A549 (cell line): ENCODE results near the gene GRID2. TPM values are rescaled to one million over a fixed set of nuclear protein-coding genes. Genes with fewer than 3 reads are reported as not detected.

ENCODE experiments used
- ATAC-seq, 2 experiments: fragments of 200-7000 bp in 1 of 2; fragments of >200 bp in 1 of 2; cut with Nextera tagmentation in 1 of 2; cut with Tn5 transposase in 1 of 2; 3 replicates each; pipeline versions ENCODE4 v1.8.0 to v1.9.1; 2018 to 2020; ENCODE audit warnings: mild to moderate bottlenecking in 1 of 2, moderate library complexity in 1 of 2
- CTCF ChIA-PET: fragments of 300-600 bp; sonication (Branson Sonifier 250); formaldehyde crosslinking; extraction: SDS; loops from one replicate; lab custom pipeline; 2021; ENCODE audit warnings: antibody characterized with exemption, inconsistent platforms; lab: Yijun Ruan, JAX
- POLR2A ChIA-PET: fragments of 350-600 bp; formaldehyde crosslinking; extraction: SDS; loops from one replicate; lab custom pipeline; 2021; ENCODE audit warnings: antibody characterized with exemption, inconsistent platforms; lab: Yijun Ruan, JAX
- DNase-seq, 2 experiments: peaks; one replicate each; pipeline versions ENCODE4 v3.0.0 to v3.0.0-alpha.2; 2011 to 2016; ENCODE audit warnings: low read depth in 1 of 2, low spot score in 1 of 2
- FAIRE-seq: peaks from 2 replicates; lab custom pipeline; 2011; peaks lifted over from hg19 to GRCh38; lab: Jason Lieb, UNC
- H3K27ac ChIP-seq, 2 experiments: fragments of >200 bp; sonication (Bioruptor Twin); formaldehyde crosslinking; 3 replicates each; pipeline ENCODE4 v1.5.1; 2016 to 2017
- H3K4me1 ChIP-seq: fragments of >200 bp; sonication (Bioruptor Twin); formaldehyde crosslinking; 3 replicates; pipeline ENCODE4 v1.6.1; 2016
- H3K4me2 ChIP-seq: fragments of >200 bp; sonication (Bioruptor Twin); formaldehyde crosslinking; 3 replicates; pipeline ENCODE4 v1.6.1; 2016
- H3K4me3 ChIP-seq: fragments of >200 bp; sonication (Bioruptor Twin); formaldehyde crosslinking; 3 replicates; pipeline ENCODE4 v1.5.1; 2016
- H3K9me3 ChIP-seq: fragments of >200 bp; sonication (Bioruptor Twin); formaldehyde crosslinking; 3 replicates; pipeline ENCODE4 v1.6.1; 2016
- CHD4 ChIP-seq: fragments of 200-600 bp; sonication (generic); IDR thresholded peaks from 2 replicates; pipeline ENCODE4 v1.6.1; 2016; ENCODE audit warnings: antibody characterized with exemption, mild to moderate bottlenecking, borderline replicate concordance
- ESRRA ChIP-seq: fragments of 150-350 bp; IDR thresholded peaks from 2 replicates; pipeline ENCODE4 v1.6.1; 2014; ENCODE audit warnings: mild to moderate bottlenecking, low read length, borderline replicate concordance
- FOSB ChIP-seq: fragments of 250-450 bp; sonication (Bioruptor Pico); IDR thresholded peaks from 2 replicates; pipeline ENCODE4 v1.5.0; 2020; ENCODE audit warnings: mild to moderate bottlenecking, moderate library complexity
- FOSL2 ChIP-seq, 2 experiments: fragments of 450-650 bp in 1 of 2; fragments of >200 bp in 1 of 2; sonication (Bioruptor Twin) in 1 of 2; formaldehyde crosslinking; IDR thresholded peaks; 2 replicates each; pipeline versions ENCODE4 v1.5.0 to v1.6.1; 2016 to 2020; ENCODE audit warnings: mild to moderate bottlenecking in 1 of 2, moderate library complexity in 1 of 2
- FOXS1 ChIP-seq: fragments of 250-450 bp; sonication (Bioruptor Pico); IDR thresholded peaks from 2 replicates; pipeline ENCODE4 v1.5.0; 2020; ENCODE audit warnings: mild to moderate bottlenecking, moderate library complexity
- HEYL ChIP-seq: fragments of 250-450 bp; sonication (Bioruptor Pico); IDR thresholded peaks from 2 replicates; pipeline ENCODE4 v1.8.0; 2021; ENCODE audit warnings: mild to moderate bottlenecking, moderate library complexity
- HOXB13 ChIP-seq: fragments of 250-450 bp; sonication (Bioruptor Pico); IDR thresholded peaks from 2 replicates; pipeline ENCODE4 v1.5.0; 2020; ENCODE audit warnings: low read depth, mild to moderate bottlenecking, moderate library complexity
- KDM5A ChIP-seq: fragments of 200-600 bp; sonication (generic); IDR thresholded peaks from 2 replicates; pipeline ENCODE4 v1.6.1; 2016; ENCODE audit warnings: antibody characterized with exemption, mild to moderate bottlenecking
- MAFK ChIP-seq: fragments of 450-650 bp; IDR thresholded peaks from 2 replicates; pipeline ENCODE4 v1.6.1; 2014; ENCODE audit not compliant: partially characterized antibody
- MAZ ChIP-seq: fragments of 150-350 bp; IDR thresholded peaks from 2 replicates; pipeline ENCODE4 v1.6.1; 2014; ENCODE audit warnings: antibody characterized with exemption, low read depth, low read length, borderline replicate concordance
- PHF8 ChIP-seq: fragments of 200-600 bp; sonication (generic); IDR thresholded peaks from 2 replicates; pipeline ENCODE4 v1.6.1; 2016; ENCODE audit warnings: low read depth, mild to moderate bottlenecking, antibody characterized with exemption, moderate library complexity, borderline replicate concordance
- RCOR1 ChIP-seq: fragments of 150-350 bp; IDR thresholded peaks from 2 replicates; pipeline ENCODE4 v1.6.1; 2014; ENCODE audit warnings: antibody characterized with exemption, low read length, low read depth
- TP53 ChIP-seq: fragments of 250-450 bp; sonication (Bioruptor Pico); IDR thresholded peaks from 2 replicates; pipeline ENCODE4 v1.5.0; 2021; ENCODE audit warnings: mild to moderate bottlenecking, moderate library complexity
- USF2 ChIP-seq: fragments of 450-650 bp; IDR thresholded peaks from 2 replicates; pipeline ENCODE4 v1.6.1; 2014; ENCODE audit warnings: antibody characterized with exemption
- ZSCAN20 ChIP-seq: fragments of 250-450 bp; sonication (Bioruptor Pico); IDR thresholded peaks from 2 replicates; pipeline ENCODE4 v1.8.0; 2022; ENCODE audit warnings: mild to moderate bottlenecking, moderate library complexity
- WGBS: methylation state at CpG from one replicate; pipeline ENCODE4 v1.1.6; 2017; ENCODE audit errors: missing lambda C conversion rate; 5-methylcytosine and 5-hydroxymethylcytosine counted together
- polyA plus RNA-seq, 4 experiments: library from polyadenylated mRNA; depleted of rRNA in 3 of 4; stranded (reverse); fragments of >200 nt; fragmentation: RNase III in 1 of 4; extraction: RNeasy Plus Mini Kit Qiagen cat#74134 plus additional on column Dnase treatment in 1 of 4; gene quantifications; 2 replicates in 3 of 4; 3 replicates in 1 of 4; pipeline ENCODE4 v1.2.3, GENCODE V29; 2011 to 2017
- TF ChIP-seq, protein P1 (sequence below): fragments of >200 bp; sonication (Bioruptor Twin); formaldehyde crosslinking; IDR thresholded peaks from 3 replicates; pipeline ENCODE4 v1.5.1; 2016
- TF ChIP-seq, protein P2 (sequence below): fragments of >200 bp; sonication (Bioruptor Twin); formaldehyde crosslinking; IDR thresholded peaks from 2 replicates; pipeline ENCODE4 v1.6.1; 2016
- TF ChIP-seq, protein P3 (sequence below): IDR thresholded peaks from 2 replicates; pipeline ENCODE4 v1.6.1; 2012; ENCODE audit warnings: low read depth, borderline replicate concordance

Gene GRID2
- polyA plus RNA-seq, 2 of the 4 experiments (the other 2 are of a cell fraction) = not detected

DNA sequence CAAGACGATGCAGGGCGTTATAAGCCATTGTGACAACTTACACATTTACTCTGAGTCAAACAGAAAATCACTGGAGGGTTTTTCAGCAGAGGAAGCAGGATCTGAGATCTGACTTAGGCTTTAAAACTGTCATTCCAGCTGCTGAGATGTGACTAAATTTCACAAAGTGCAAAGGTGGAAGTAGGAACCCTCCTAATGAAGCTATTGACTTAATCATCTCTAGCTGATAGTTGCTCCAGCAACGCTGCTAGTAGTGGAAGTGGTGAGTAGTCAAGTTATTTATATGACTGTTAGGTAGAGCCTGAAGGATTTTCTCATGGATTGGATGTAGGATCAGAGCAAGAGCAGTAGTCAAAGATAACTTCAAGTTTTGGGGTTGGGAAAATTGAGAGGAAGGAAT is 218.6 kb downstream of the GRID2 start:
- TF ChIP-seq, protein P1, sequence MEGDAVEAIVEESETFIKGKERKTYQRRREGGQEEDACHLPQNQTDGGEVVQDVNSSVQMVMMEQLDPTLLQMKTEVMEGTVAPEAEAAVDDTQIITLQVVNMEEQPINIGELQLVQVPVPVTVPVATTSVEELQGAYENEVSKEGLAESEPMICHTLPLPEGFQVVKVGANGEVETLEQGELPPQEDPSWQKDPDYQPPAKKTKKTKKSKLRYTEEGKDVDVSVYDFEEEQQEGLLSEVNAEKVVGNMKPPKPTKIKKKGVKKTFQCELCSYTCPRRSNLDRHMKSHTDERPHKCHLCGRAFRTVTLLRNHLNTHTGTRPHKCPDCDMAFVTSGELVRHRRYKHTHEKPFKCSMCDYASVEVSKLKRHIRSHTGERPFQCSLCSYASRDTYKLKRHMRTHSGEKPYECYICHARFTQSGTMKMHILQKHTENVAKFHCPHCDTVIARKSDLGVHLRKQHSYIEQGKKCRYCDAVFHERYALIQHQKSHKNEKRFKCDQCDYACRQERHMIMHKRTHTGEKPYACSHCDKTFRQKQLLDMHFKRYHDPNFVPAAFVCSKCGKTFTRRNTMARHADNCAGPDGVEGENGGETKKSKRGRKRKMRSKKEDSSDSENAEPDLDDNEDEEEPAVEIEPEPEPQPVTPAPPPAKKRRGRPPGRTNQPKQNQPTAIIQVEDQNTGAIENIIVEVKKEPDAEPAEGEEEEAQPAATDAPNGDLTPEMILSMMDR = no peak
- TF ChIP-seq, all 56 proteins: peak for 0
- H3K27ac ChIP-seq = no peak overlapping the region
- 4% methylated on average over 3 of the region's 3 CpGs for WGBS
- H3K4me1 ChIP-seq = no peaks in the 10 kb centered on the region
- no peak overlapping the region for H3K4me3 ChIP-seq
- ATAC-seq (no peak), FAIRE-seq (no peak), DNase-seq (no peak)
- ChIA-PET CTCF (no interaction called here), POLR2A (no interaction called here)
- H3K4me2 ChIP-seq = no peak overlapping the region
- no peaks in the 10 kb centered on the region for H3K9me3 ChIP-seq

DNA sequence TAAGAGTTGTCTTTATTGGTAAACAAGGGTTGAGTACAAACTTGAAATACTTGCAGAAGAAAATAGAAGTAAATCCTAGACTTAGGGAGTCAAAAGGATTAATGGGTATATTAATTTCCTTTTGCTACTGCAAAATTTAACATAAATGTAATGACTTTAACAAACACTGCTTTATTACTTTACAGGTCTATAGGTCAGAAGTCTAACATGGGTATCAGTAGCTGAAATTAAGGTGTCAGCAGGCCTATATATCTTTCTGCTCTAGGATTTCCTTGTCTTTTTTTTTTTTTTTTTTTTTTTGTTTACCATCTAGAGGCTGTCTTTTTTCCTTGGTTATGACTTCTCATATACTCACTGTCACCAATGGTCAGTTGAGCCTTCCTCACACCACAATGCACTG is 220.4 kb downstream of the GRID2 start:
- no peak overlapping the region for H3K4me3 ChIP-seq
- H3K9me3 ChIP-seq = no peaks in the 10 kb centered on the region
- ATAC-seq (no peak), DNase-seq (no peak), FAIRE-seq (no peak)
- H3K4me2 ChIP-seq = no peak overlapping the region
- CTCF ChIA-PET = no interaction called here
- H3K27ac ChIP-seq = no peak overlapping the region
- TF ChIP-seq HEYL (CRISPR knock-in tag) (no peak), RCOR1 (no peak), FOSL2 (IDR thresholded peaks at IDR 0.05) (no peak), FOSL2 (CRISPR knock-in tag; IDR thresholded peaks at IDR 0.05) (no peak), ESRRA (no peak), FOXS1 (CRISPR knock-in tag) (no peak), ZSCAN20 (no peak), MAFK (no peak), CHD4 (no peak), TP53 (CRISPR knock-in tag) (no peak), FOSB (CRISPR knock-in tag) (no peak), PHF8 (no peak), USF2 (no peak), KDM5A (no peak)
- TF ChIP-seq, protein P2, sequence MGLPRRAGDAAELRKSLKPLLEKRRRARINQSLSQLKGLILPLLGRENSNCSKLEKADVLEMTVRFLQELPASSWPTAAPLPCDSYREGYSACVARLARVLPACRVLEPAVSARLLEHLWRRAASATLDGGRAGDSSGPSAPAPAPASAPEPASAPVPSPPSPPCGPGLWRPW = no peak
- TF ChIP-seq, protein P3, sequence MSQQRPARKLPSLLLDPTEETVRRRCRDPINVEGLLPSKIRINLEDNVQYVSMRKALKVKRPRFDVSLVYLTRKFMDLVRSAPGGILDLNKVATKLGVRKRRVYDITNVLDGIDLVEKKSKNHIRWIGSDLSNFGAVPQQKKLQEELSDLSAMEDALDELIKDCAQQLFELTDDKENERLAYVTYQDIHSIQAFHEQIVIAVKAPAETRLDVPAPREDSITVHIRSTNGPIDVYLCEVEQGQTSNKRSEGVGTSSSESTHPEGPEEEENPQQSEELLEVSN = no peak
- POLR2A ChIA-PET = no interaction called here
- H3K4me1 ChIP-seq = no peaks in the 10 kb centered on the region

GRCh38 chr4:92528541-92528940 is 224.8 kb downstream of the GRID2 start:
- no peak for DNase-seq
- TF ChIP-seq MAZ (no peak), HOXB13 (CRISPR knock-in tag) (no peak)
- 11% methylated on average over 4 of the region's 4 CpGs for WGBS
- Histone ChIP-seq H3K4me3 (no peak overlapping the region), H3K27ac (no peak overlapping the region), H3K4me2 (no peak overlapping the region), H3K4me1 (no peaks in the 10 kb centered on the region), H3K9me3 (no peaks in the 10 kb centered on the region)
- ChIA-PET POLR2A (no interaction called here), CTCF (interaction anchor here (0.7 kb wide), 1 partner anchor 16 kb away, joined by 3 read pairs; no protein-coding TSS in a partner anchor)
- no peak for ATAC-seq
- FAIRE-seq = no peak
